Ishikawa (cell line): ENCODE results near the gene ABLIM2.

Source experiments
- CREB1 ChIP-seq: IDR thresholded peaks from 2 replicates; pipeline ENCODE4 v1.6.1; 2012; ENCODE audit warnings: low read depth
- EGR1 ChIP-seq: IDR thresholded peaks from 2 replicates; pipeline ENCODE4 v1.6.1; 2012
- EP300 ChIP-seq: IDR thresholded peaks from 2 replicates; pipeline ENCODE4 v1.6.1; 2012; ENCODE audit warnings: borderline replicate concordance
- RAD21 ChIP-seq: IDR thresholded peaks from 2 replicates; pipeline ENCODE4 v1.6.1; 2012; ENCODE audit warnings: low read depth
- TAF1 ChIP-seq: IDR thresholded peaks from 2 replicates; pipeline ENCODE4 v1.6.1; 2012; ENCODE audit warnings: low read depth, mild to moderate bottlenecking
- TEAD4 ChIP-seq: IDR thresholded peaks from 2 replicates; pipeline ENCODE4 v1.6.1; 2012
- YY1 ChIP-seq: IDR thresholded peaks from 2 replicates; pipeline ENCODE4 v1.6.1; 2012; ENCODE audit warnings: low read depth
- TF ChIP-seq, protein P1 (sequence below): IDR thresholded peaks from 2 replicates; pipeline ENCODE4 v1.6.1; 2012; ENCODE audit warnings: low read depth, mild to moderate bottlenecking

DNA sequence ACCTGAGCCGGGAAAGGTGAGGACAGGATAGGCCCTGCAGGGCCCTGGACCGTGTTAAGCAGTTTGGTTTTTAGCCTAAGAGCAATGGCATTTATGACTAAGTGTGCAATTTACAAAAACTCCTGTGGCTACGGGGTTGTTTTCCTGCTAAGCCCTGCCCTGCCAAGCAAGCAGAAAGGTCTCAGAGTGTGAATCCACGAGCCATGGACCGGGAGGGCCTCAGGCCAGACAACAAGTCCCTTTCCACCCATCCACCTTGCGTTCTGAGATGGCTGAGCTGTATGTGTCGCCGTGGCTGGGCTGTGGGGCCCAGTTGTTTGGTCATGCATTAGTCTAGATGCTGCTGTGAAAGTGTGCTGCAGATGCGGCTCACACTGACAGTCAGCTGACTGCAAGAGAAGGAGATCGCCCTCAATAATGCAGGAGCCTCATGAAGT is 185.1 kb downstream of the ABLIM2 start:
- TF ChIP-seq, protein P1, sequence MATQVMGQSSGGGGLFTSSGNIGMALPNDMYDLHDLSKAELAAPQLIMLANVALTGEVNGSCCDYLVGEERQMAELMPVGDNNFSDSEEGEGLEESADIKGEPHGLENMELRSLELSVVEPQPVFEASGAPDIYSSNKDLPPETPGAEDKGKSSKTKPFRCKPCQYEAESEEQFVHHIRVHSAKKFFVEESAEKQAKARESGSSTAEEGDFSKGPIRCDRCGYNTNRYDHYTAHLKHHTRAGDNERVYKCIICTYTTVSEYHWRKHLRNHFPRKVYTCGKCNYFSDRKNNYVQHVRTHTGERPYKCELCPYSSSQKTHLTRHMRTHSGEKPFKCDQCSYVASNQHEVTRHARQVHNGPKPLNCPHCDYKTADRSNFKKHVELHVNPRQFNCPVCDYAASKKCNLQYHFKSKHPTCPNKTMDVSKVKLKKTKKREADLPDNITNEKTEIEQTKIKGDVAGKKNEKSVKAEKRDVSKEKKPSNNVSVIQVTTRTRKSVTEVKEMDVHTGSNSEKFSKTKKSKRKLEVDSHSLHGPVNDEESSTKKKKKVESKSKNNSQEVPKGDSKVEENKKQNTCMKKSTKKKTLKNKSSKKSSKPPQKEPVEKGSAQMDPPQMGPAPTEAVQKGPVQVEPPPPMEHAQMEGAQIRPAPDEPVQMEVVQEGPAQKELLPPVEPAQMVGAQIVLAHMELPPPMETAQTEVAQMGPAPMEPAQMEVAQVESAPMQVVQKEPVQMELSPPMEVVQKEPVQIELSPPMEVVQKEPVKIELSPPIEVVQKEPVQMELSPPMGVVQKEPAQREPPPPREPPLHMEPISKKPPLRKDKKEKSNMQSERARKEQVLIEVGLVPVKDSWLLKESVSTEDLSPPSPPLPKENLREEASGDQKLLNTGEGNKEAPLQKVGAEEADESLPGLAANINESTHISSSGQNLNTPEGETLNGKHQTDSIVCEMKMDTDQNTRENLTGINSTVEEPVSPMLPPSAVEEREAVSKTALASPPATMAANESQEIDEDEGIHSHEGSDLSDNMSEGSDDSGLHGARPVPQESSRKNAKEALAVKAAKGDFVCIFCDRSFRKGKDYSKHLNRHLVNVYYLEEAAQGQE = no peak
- TF ChIP-seq CREB1 = no peak
- TF ChIP-seq YY1 = no peak
- no peak for TF ChIP-seq EP300
- TF ChIP-seq TEAD4 = no peak
- no peak for TF ChIP-seq EGR1
- TF ChIP-seq TAF1 = no peak
- no peak for TF ChIP-seq RAD21
